GM23338 (cell line): ENCODE results near the gene NSG1. TPM values are rescaled to one million over a fixed set of nuclear protein-coding genes. Genes with fewer than 3 reads are reported as not detected.

Source experiments
- ATAC-seq: fragments of 200-7000 bp; cut with Tn5 transposase; 3 replicates; pipeline ENCODE4 v1.9.1; 2020
- DNase-seq: peaks from one replicate; pipeline ENCODE4 v3.0.0-alpha.2; 2015; ENCODE audit warnings: low spot score
- H2AFZ ChIP-seq: fragments of 200-600 bp; sonication (generic); 2 replicates; pipeline ENCODE4 v1.8.0; 2016; ENCODE audit warnings: antibody characterized with exemption, mild to moderate bottlenecking, moderate library complexity
- H3F3A ChIP-seq: fragments of 200-600 bp; sonication (generic); replicated peaks from 2 replicates; pipeline ENCODE4 v1.8.0; 2017; ENCODE audit warnings: antibody characterized with exemption, mixed run types, low read depth
- H3K27ac ChIP-seq: fragments of 200-600 bp; sonication (generic); 2 replicates; pipeline ENCODE4 v1.6.1; 2016; ENCODE audit warnings: low read depth
- H3K27me3 ChIP-seq: fragments of 200-600 bp; sonication (generic); 2 replicates; pipeline ENCODE4 v1.8.0; 2016; ENCODE audit warnings: mild to moderate bottlenecking, mixed run types, moderate library complexity; ENCODE audit not compliant: insufficient read depth
- H3K36me3 ChIP-seq: fragments of 200-600 bp; sonication (generic); 2 replicates; pipeline ENCODE4 v1.8.0; 2016; ENCODE audit warnings: mild to moderate bottlenecking; ENCODE audit not compliant: insufficient read depth
- H3K4me1 ChIP-seq: fragments of 200-600 bp; sonication (generic); 2 replicates; pipeline ENCODE4 v1.8.0; 2016; ENCODE audit warnings: mild to moderate bottlenecking, moderate library complexity; ENCODE audit not compliant: insufficient read depth
- H3K4me2 ChIP-seq: fragments of 200-600 bp; sonication (generic); 2 replicates; pipeline ENCODE4 v1.7.1; 2017; ENCODE audit warnings: mixed run types
- H3K4me3 ChIP-seq: fragments of 200-600 bp; sonication (generic); 2 replicates; pipeline ENCODE4 v1.6.1; 2016; ENCODE audit warnings: mixed run types
- H3K79me2 ChIP-seq: fragments of 200-600 bp; sonication (generic); replicated peaks from 2 replicates; pipeline ENCODE4 v1.8.0; 2017; ENCODE audit warnings: mild to moderate bottlenecking; ENCODE audit not compliant: insufficient read depth
- H3K9me2 ChIP-seq: fragments of 200-600 bp; sonication (generic); 2 replicates; pipeline ENCODE4 v1.8.0; 2017; ENCODE audit not compliant: insufficient read depth
- H4K20me1 ChIP-seq: fragments of 200-600 bp; sonication (generic); replicated peaks from 2 replicates; pipeline ENCODE4 v1.8.0; 2017; ENCODE audit warnings: mild to moderate bottlenecking; ENCODE audit not compliant: insufficient read depth
- H3K27ac Mint-ChIP-seq: 2 replicates; pipeline ENCODE4 v1.8.0; 2020; ENCODE audit warnings: inconsistent platforms, mild to moderate bottlenecking, moderate library complexity, mixed read lengths
- H3K27me3 Mint-ChIP-seq: 3 replicates; pipeline ENCODE4 v1.8.0; 2022; ENCODE audit warnings: low read depth, mild to moderate bottlenecking, moderate library complexity, mixed read lengths, inconsistent platforms; ENCODE audit not compliant: insufficient read depth, poor library complexity
- H3K36me3 Mint-ChIP-seq: 3 replicates; pipeline ENCODE4 v1.8.0; 2021; ENCODE audit warnings: low read depth, mild to moderate bottlenecking, inconsistent platforms, moderate library complexity, mixed read lengths
- H3K4me1 Mint-ChIP-seq: 3 replicates; pipeline ENCODE4 v1.8.0; 2020; ENCODE audit warnings: mild to moderate bottlenecking, inconsistent platforms, mixed read lengths
- H3K4me3 Mint-ChIP-seq: 3 replicates; pipeline ENCODE4 v1.8.0; 2021; ENCODE audit warnings: moderate library complexity, mild to moderate bottlenecking, inconsistent platforms, mixed read lengths
- H3K9me3 Mint-ChIP-seq: 3 replicates; pipeline ENCODE4 v1.8.0; 2020; ENCODE audit warnings: moderate library complexity, mild to moderate bottlenecking, inconsistent platforms, mixed read lengths
- CREB1 ChIP-seq: fragments of 250-450 bp; sonication (Bioruptor Pico); IDR thresholded peaks from 2 replicates; pipeline ENCODE4 v1.5.0; 2020; ENCODE audit warnings: low read depth, mild to moderate bottlenecking, moderate library complexity
- EZH2 ChIP-seq: fragments of 200-600 bp; sonication (generic); IDR thresholded peaks from one replicate; pipeline ENCODE4 v1.8.0; 2017; ENCODE audit warnings: antibody characterized with exemption, mild to moderate bottlenecking, low read depth; ENCODE audit not compliant: unreplicated experiment
- JUNB ChIP-seq: IDR thresholded peaks from one replicate; pipeline ENCODE4 v1.6.1; 2016; ENCODE audit warnings: antibody characterized with exemption; ENCODE audit not compliant: unreplicated experiment
- POLR2AphosphoS5 ChIP-seq: IDR thresholded peaks from 2 replicates; pipeline ENCODE4 v1.6.1; 2016; ENCODE audit warnings: antibody characterized with exemption, low read depth
- STAT1 ChIP-seq: IDR thresholded peaks from one replicate; pipeline ENCODE4 v1.6.1; 2016; ENCODE audit warnings: antibody characterized with exemption; ENCODE audit not compliant: unreplicated experiment
- ZNF114 ChIP-seq: fragments of 250-450 bp; sonication (Bioruptor Pico); IDR thresholded peaks from 2 replicates; pipeline ENCODE4 v1.5.0; 2020; ENCODE audit warnings: mild to moderate bottlenecking, moderate library complexity
- ZNF331 ChIP-seq: fragments of 250-450 bp; sonication (Bioruptor Pico); IDR thresholded peaks from 2 replicates; pipeline ENCODE4 v1.5.0; 2020; ENCODE audit warnings: low read depth, mild to moderate bottlenecking, moderate library complexity
- polyA plus RNA-seq: library from polyadenylated mRNA; unstranded; fragments of >200 nt; fragmentation: Nextera tagmentation; extraction: Ambion mirVana; gene quantifications from 2 replicates; pipeline ENCODE4 v1.2.1, GENCODE V29; 2016
- total RNA-seq: library from RNA; depleted of rRNA; stranded (reverse); fragments of >200 nt; shearing (Covaris generic); gene quantifications from 2 replicates; pipeline ENCODE4 v1.2.3, GENCODE V29; 2014
- TF ChIP-seq, protein P1 (sequence below), 2 experiments: fragments of 200-600 bp in 1 of 2; sonication (generic) in 1 of 2; conservative IDR thresholded peaks; 2 replicates each; pipeline versions ENCODE4 v1.5.1 to v1.6.1; 2016 to 2017; ENCODE audit warnings: antibody characterized with exemption in 2 of 2, low read depth in 2 of 2, mild to moderate bottlenecking in 2 of 2, moderate library complexity in 1 of 2
- TF ChIP-seq, protein P2 (sequence below): fragments of 250-450 bp; sonication (Bioruptor Pico); IDR thresholded peaks from 2 replicates; pipeline ENCODE4 v1.5.0; 2020; ENCODE audit warnings: mild to moderate bottlenecking, moderate library complexity
- TF ChIP-seq, protein P3 (sequence below): IDR thresholded peaks from one replicate; pipeline ENCODE4 v1.6.1; 2018; ENCODE audit warnings: antibody characterized with exemption; ENCODE audit not compliant: unreplicated experiment

The NSG1 gene
- total and polyA plus RNA-seq, 2 experiments from 2014 or later, result 17.4 to 34.5 TPM

DNA sequence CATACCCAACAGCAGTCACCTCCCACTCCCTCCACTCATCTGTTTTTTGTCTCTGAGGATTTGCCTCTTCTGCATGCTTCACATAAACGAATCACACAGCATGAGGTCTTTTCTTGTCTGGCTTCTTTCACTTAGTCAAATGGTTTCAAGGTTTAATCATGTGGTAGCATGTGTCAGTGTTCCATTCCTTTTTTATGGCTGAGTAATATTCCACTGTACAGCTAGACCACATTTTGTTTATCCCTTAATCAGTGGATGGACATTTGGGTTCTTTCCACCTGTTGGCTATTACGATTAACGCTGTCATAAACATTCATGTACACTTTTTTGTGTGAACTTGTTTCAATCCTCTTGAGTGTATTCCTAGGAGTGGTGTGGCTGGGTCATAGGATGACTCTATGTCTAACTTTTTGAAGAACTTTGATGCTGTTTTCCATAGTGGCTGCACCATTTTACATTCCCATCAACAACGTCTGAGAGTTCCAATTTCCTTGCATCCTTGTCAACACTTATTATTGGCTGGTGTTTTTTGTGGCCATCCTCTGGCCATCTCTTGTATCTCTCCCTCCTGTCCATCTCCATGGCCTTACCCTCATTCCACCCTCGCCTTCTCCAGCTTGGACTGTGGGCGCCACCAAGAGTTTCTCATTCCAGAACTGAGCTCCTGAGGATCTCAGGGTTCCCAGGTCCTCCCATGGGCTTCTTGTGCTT lies 12.4 kb upstream of the NSG1 start:
- Mint-ChIP-seq H3K36me3 (no peaks in the 10 kb centered on the region), H3K4me3 (no peak overlapping the region), H3K9me3 (peaks cover 6% of the 10 kb centered on the region), H3K4me1 (peaks cover 3% of the 10 kb centered on the region), H3K27me3 (no peaks in the 10 kb centered on the region), H3K27ac (no peak overlapping the region)
- DNase-seq (no peak), ATAC-seq (no peak)
- no peaks in the 10 kb centered on the region for H3K79me2 ChIP-seq
- no peak overlapping the region for H3K4me3 ChIP-seq
- H3K9me2 ChIP-seq, result no peaks in the 10 kb centered on the region
- H3K27me3 ChIP-seq, result no peaks in the 10 kb centered on the region
- no peak overlapping the region for H3K27ac ChIP-seq
- no peak overlapping the region for H3K4me2 ChIP-seq
- no peaks in the 10 kb centered on the region for H3K36me3 ChIP-seq
- TF ChIP-seq JUNB, result no peak
- TF ChIP-seq STAT1, result no peak
- no peaks in the 10 kb centered on the region for H4K20me1 ChIP-seq
- no peaks in the 10 kb centered on the region for H3K4me1 ChIP-seq
- no peaks in the 10 kb centered on the region for H3F3A ChIP-seq
- H2AFZ ChIP-seq, result no peak overlapping the region

DNA sequence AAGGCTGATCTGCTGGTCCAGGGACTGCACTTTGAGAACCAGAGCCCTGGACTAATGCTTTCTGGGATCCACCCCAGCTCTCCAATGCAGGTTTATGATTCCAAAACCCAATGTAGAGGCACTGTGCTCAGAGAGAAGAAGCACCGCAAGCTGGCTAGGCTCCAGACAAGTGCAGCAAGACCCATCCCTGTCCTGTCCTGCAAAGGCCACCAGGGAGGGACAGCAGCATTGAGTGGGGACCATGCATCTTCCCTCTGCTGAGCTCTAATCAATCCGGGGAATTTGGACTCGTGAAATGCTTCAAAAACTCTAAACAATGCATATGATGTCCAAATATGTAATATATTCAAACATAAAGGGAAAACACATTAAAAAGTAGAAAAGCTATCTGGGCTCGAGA lies 10.8 kb upstream of the NSG1 start:
- Mint-ChIP-seq H3K4me3 (no peak overlapping the region), H3K9me3 (peaks cover 6% of the 10 kb centered on the region), H3K27me3 (peaks cover 4% of the 10 kb centered on the region), H3K36me3 (no peaks in the 10 kb centered on the region), H3K27ac (no peak overlapping the region), H3K4me1 (peaks cover 13% of the 10 kb centered on the region)
- no peak overlapping the region for H3K4me3 ChIP-seq
- H3F3A ChIP-seq, result no peaks in the 10 kb centered on the region
- ATAC-seq (no peak; the same call in 2 of the 3 replicates), DNase-seq (no peak)
- H3K79me2 ChIP-seq, result no peaks in the 10 kb centered on the region
- H4K20me1 ChIP-seq, result no peaks in the 10 kb centered on the region
- H3K27me3 ChIP-seq, result no peaks in the 10 kb centered on the region
- no peak overlapping the region for H3K4me2 ChIP-seq
- H3K9me2 ChIP-seq, result no peaks in the 10 kb centered on the region
- no peak overlapping the region for H3K27ac ChIP-seq
- H2AFZ ChIP-seq, result no peak overlapping the region
- no peaks in the 10 kb centered on the region for H3K36me3 ChIP-seq
- 0 out of 2 replicates have a peak, but pooled peaks cover 8% of the 10 kb centered on the region for H3K4me1 ChIP-seq
- TF ChIP-seq, protein P1, sequence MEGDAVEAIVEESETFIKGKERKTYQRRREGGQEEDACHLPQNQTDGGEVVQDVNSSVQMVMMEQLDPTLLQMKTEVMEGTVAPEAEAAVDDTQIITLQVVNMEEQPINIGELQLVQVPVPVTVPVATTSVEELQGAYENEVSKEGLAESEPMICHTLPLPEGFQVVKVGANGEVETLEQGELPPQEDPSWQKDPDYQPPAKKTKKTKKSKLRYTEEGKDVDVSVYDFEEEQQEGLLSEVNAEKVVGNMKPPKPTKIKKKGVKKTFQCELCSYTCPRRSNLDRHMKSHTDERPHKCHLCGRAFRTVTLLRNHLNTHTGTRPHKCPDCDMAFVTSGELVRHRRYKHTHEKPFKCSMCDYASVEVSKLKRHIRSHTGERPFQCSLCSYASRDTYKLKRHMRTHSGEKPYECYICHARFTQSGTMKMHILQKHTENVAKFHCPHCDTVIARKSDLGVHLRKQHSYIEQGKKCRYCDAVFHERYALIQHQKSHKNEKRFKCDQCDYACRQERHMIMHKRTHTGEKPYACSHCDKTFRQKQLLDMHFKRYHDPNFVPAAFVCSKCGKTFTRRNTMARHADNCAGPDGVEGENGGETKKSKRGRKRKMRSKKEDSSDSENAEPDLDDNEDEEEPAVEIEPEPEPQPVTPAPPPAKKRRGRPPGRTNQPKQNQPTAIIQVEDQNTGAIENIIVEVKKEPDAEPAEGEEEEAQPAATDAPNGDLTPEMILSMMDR (conservative IDR thresholded peaks at IDR 0.05; ENCODE audit: low read depth in 2 of 2), result no peak
- TF ChIP-seq JUNB, result no peak
- TF ChIP-seq ZNF114 (CRISPR knock-in tag), result no peak
- TF ChIP-seq, protein P2, sequence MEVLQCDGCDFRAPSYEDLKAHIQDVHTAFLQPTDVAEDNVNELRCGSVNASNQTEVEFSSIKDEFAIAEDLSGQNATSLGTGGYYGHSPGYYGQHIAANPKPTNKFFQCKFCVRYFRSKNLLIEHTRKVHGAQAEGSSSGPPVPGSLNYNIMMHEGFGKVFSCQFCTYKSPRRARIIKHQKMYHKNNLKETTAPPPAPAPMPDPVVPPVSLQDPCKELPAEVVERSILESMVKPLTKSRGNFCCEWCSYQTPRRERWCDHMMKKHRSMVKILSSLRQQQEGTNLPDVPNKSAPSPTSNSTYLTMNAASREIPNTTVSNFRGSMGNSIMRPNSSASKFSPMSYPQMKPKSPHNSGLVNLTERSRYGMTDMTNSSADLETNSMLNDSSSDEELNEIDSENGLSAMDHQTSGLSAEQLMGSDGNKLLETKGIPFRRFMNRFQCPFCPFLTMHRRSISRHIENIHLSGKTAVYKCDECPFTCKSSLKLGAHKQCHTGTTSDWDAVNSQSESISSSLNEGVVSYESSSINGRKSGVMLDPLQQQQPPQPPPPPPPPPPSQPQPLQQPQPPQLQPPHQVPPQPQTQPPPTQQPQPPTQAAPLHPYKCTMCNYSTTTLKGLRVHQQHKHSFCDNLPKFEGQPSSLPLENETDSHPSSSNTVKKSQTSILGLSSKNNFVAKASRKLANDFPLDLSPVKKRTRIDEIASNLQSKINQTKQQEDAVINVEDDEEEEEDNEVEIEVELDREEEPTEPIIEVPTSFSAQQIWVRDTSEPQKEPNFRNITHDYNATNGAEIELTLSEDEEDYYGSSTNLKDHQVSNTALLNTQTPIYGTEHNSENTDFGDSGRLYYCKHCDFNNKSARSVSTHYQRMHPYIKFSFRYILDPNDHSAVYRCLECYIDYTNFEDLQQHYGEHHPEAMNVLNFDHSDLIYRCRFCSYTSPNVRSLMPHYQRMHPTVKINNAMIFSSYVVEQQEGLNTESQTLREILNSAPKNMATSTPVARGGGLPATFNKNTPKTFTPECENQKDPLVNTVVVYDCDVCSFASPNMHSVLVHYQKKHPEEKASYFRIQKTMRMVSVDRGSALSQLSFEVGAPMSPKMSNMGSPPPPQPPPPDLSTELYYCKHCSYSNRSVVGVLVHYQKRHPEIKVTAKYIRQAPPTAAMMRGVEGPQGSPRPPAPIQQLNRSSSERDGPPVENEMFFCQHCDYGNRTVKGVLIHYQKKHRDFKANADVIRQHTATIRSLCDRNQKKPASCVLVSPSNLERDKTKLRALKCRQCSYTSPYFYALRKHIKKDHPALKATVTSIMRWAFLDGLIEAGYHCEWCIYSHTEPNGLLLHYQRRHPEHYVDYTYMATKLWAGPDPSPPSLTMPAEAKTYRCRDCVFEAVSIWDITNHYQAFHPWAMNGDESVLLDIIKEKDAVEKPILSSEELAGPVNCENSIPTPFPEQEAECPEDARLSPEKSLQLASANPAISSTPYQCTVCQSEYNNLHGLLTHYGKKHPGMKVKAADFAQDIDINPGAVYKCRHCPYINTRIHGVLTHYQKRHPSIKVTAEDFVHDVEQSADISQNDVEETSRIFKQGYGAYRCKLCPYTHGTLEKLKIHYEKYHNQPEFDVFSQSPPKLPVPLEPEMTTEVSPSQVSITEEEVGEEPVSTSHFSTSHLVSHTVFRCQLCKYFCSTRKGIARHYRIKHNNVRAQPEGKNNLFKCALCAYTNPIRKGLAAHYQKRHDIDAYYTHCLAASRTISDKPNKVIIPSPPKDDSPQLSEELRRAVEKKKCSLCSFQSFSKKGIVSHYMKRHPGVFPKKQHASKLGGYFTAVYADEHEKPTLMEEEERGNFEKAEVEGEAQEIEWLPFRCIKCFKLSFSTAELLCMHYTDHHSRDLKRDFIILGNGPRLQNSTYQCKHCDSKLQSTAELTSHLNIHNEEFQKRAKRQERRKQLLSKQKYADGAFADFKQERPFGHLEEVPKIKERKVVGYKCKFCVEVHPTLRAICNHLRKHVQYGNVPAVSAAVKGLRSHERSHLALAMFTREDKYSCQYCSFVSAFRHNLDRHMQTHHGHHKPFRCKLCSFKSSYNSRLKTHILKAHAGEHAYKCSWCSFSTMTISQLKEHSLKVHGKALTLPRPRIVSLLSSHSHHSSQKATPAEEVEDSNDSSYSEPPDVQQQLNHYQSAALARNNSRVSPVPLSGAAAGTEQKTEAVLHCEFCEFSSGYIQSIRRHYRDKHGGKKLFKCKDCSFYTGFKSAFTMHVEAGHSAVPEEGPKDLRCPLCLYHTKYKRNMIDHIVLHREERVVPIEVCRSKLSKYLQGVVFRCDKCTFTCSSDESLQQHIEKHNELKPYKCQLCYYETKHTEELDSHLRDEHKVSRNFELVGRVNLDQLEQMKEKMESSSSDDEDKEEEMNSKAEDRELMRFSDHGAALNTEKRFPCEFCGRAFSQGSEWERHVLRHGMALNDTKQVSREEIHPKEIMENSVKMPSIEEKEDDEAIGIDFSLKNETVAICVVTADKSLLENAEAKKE, result no peak
- no peak for TF ChIP-seq POLR2AphosphoS5
- no peak for TF ChIP-seq EZH2
- no peak for TF ChIP-seq ZNF331 (CRISPR knock-in tag)
- TF ChIP-seq, protein P3, sequence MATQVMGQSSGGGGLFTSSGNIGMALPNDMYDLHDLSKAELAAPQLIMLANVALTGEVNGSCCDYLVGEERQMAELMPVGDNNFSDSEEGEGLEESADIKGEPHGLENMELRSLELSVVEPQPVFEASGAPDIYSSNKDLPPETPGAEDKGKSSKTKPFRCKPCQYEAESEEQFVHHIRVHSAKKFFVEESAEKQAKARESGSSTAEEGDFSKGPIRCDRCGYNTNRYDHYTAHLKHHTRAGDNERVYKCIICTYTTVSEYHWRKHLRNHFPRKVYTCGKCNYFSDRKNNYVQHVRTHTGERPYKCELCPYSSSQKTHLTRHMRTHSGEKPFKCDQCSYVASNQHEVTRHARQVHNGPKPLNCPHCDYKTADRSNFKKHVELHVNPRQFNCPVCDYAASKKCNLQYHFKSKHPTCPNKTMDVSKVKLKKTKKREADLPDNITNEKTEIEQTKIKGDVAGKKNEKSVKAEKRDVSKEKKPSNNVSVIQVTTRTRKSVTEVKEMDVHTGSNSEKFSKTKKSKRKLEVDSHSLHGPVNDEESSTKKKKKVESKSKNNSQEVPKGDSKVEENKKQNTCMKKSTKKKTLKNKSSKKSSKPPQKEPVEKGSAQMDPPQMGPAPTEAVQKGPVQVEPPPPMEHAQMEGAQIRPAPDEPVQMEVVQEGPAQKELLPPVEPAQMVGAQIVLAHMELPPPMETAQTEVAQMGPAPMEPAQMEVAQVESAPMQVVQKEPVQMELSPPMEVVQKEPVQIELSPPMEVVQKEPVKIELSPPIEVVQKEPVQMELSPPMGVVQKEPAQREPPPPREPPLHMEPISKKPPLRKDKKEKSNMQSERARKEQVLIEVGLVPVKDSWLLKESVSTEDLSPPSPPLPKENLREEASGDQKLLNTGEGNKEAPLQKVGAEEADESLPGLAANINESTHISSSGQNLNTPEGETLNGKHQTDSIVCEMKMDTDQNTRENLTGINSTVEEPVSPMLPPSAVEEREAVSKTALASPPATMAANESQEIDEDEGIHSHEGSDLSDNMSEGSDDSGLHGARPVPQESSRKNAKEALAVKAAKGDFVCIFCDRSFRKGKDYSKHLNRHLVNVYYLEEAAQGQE, result no peak
- TF ChIP-seq CREB1 (CRISPR knock-in tag), result no peak
